Loucy (cell line): Measurements from ENCODE around the gene MTG2.
A peak's percentile ranks its signal among the peaks of the same experiment; 100 is the strongest.

ENCODE experiments used
- H2AFZ ChIP-seq: fragments of 200-600 bp; sonication (generic); 2 replicates; pipeline ENCODE4 v1.6.0; 2016; ENCODE audit warnings: antibody characterized with exemption, mild to moderate bottlenecking, low read length, moderate library complexity
- H3F3A ChIP-seq: fragments of 200-600 bp; 2 replicates; pipeline ENCODE4 v1.6.0; 2016; ENCODE audit warnings: antibody characterized with exemption, low read depth, mild to moderate bottlenecking
- H3K27me3 ChIP-seq: fragments of 200-600 bp; sonication (generic); 2 replicates; pipeline ENCODE4 v1.6.1; 2014; ENCODE audit warnings: low read length, mild to moderate bottlenecking; ENCODE audit not compliant: insufficient read depth, poor library complexity, severe bottlenecking
- H3K36me3 ChIP-seq: fragments of 200-600 bp; sonication (generic); 2 replicates; pipeline ENCODE4 v1.6.1; 2016; ENCODE audit warnings: low read length; ENCODE audit not compliant: insufficient read depth
- H3K4me1 ChIP-seq: fragments of 200-600 bp; sonication (generic); 2 replicates; pipeline ENCODE4 v1.5.1; 2014; ENCODE audit warnings: low read length, mild to moderate bottlenecking; ENCODE audit not compliant: insufficient read depth, poor library complexity, severe bottlenecking
- H3K4me2 ChIP-seq: fragments of 200-600 bp; sonication (generic); 2 replicates; pipeline ENCODE4 v1.6.0; 2014; ENCODE audit warnings: antibody characterized with exemption, low read length, low read depth, mild to moderate bottlenecking; ENCODE audit not compliant: poor library complexity, severe bottlenecking
- H3K4me3 ChIP-seq: fragments of 200-600 bp; sonication (generic); 2 replicates; pipeline ENCODE4 v1.5.1; 2014; ENCODE audit warnings: low read length, mild to moderate bottlenecking, mixed read lengths; ENCODE audit not compliant: poor library complexity, severe bottlenecking
- H3K79me2 ChIP-seq: fragments of 200-600 bp; sonication (generic); 2 replicates; pipeline ENCODE4 v1.6.1; 2014; ENCODE audit warnings: low read length; ENCODE audit not compliant: insufficient read depth
- H3K9ac ChIP-seq: fragments of 200-600 bp; sonication (generic); 2 replicates; pipeline ENCODE4 v1.6.0; 2014; ENCODE audit warnings: mild to moderate bottlenecking, low read depth, low read length, moderate library complexity; ENCODE audit not compliant: poor library complexity, severe bottlenecking
- H3K9me2 ChIP-seq: fragments of 200-600 bp; sonication (generic); replicated peaks from 2 replicates; pipeline ENCODE4 v1.6.1; 2016; ENCODE audit warnings: low read depth, low read length, mixed read lengths
- H3K9me3 ChIP-seq: fragments of 200-600 bp; sonication (generic); 2 replicates; pipeline ENCODE4 v1.6.1; 2014; ENCODE audit warnings: mild to moderate bottlenecking, antibody characterized with exemption, low read length, low read depth; ENCODE audit not compliant: insufficient read depth
- H4K20me1 ChIP-seq: fragments of 200-600 bp; sonication (generic); 2 replicates; pipeline ENCODE4 v1.6.0; 2014; ENCODE audit warnings: antibody characterized with exemption, low read length, mild to moderate bottlenecking; ENCODE audit not compliant: insufficient read depth, poor library complexity, severe bottlenecking
- CTCF ChIP-seq: fragments of 200-600 bp; sonication (generic); conservative IDR thresholded peaks from 2 replicates; pipeline ENCODE4 v1.5.1; 2014; ENCODE audit warnings: mild to moderate bottlenecking, antibody characterized with exemption, low read length
- EZH2phosphoT487 ChIP-seq: fragments of 200-600 bp; IDR thresholded peaks from 2 replicates; pipeline ENCODE4 v1.6.1; 2018; ENCODE audit warnings: antibody characterized with exemption, mild to moderate bottlenecking, moderate library complexity, borderline replicate concordance

Gene MTG2

GRCh38 chr20:62193079-62194025, 10.5 kb downstream of the MTG2 start:
- H3K9me3 ChIP-seq, result no peaks in the 10 kb centered on the region
- no peaks in the 10 kb centered on the region for H3K9me2 ChIP-seq
- no peak overlapping the region for H3K9ac ChIP-seq
- peaks cover 6% of the 10 kb centered on the region; the same call in 1 of the 2 replicates for H3F3A ChIP-seq
- H3K4me1 ChIP-seq, result peaks cover 18% of the 10 kb centered on the region
- H4K20me1 ChIP-seq, result peaks cover 4% of the 10 kb centered on the region
- H3K4me2 ChIP-seq, result no peak overlapping the region
- no peaks in the 10 kb centered on the region for H3K27me3 ChIP-seq
- TF ChIP-seq CTCF (no peak), EZH2phosphoT487 (no peak)
- H3K4me3 ChIP-seq, result no peak overlapping the region
- H2AFZ ChIP-seq, result no peak overlapping the region
- peaks cover 14% of the 10 kb centered on the region; the same call in 1 of the 2 replicates for H3K36me3 ChIP-seq
- peaks cover 39% of the 10 kb centered on the region; the same call in 1 of the 2 replicates for H3K79me2 ChIP-seq

GRCh38 chr20:62195075-62195405, 12.2 kb downstream of the MTG2 start:
- peak overlapping the region; percentile 69 for H3K4me3 ChIP-seq
- peaks cover 6% of the 10 kb centered on the region; the same call in 1 of the 2 replicates for H3F3A ChIP-seq
- peak overlapping the region; percentile 78 for H2AFZ ChIP-seq
- H3K4me1 ChIP-seq, result peaks cover 18% of the 10 kb centered on the region
- H3K79me2 ChIP-seq, result peaks cover 28% of the 10 kb centered on the region; the same call in 1 of the 2 replicates
- no peaks in the 10 kb centered on the region for H3K9me3 ChIP-seq
- H3K4me2 ChIP-seq, result peak overlapping the region; percentile 100
- peaks cover 22% of the 10 kb centered on the region; the same call in 1 of the 2 replicates for H3K36me3 ChIP-seq
- peak overlapping the region; percentile 76 for H3K9ac ChIP-seq
- H3K27me3 ChIP-seq, result no peaks in the 10 kb centered on the region
- H3K9me2 ChIP-seq, result no peaks in the 10 kb centered on the region
- TF ChIP-seq EZH2phosphoT487 (no peak), CTCF (no peak)
- H4K20me1 ChIP-seq, result no peaks in the 10 kb centered on the region

GRCh38 chr20:62195736-62196135, 12.9 kb downstream of the MTG2 start:
- Histone ChIP-seq H2AFZ (no peak overlapping the region), H3K9me3 (no peaks in the 10 kb centered on the region), H3F3A (peaks cover 6% of the 10 kb centered on the region; the same call in 1 of the 2 replicates), H3K9ac (peak overlapping the region; percentile 76), H3K4me1 (peaks cover 19% of the 10 kb centered on the region), H3K4me3 (peak overlapping the region; percentile 69), H3K36me3 (peaks cover 25% of the 10 kb centered on the region; the same call in 1 of the 2 replicates), H3K27me3 (no peaks in the 10 kb centered on the region), H3K4me2 (peak overlapping the region; percentile 100), H4K20me1 (no peaks in the 10 kb centered on the region), H3K9me2 (no peaks in the 10 kb centered on the region), H3K79me2 (peaks cover 21% of the 10 kb centered on the region; the same call in 1 of the 2 replicates)
- TF ChIP-seq CTCF (no peak), EZH2phosphoT487 (no peak)
